Calu3 (cell line): ENCODE data around the gene ZNF618. TPM values are rescaled to one million over a fixed set of nuclear protein-coding genes. Genes with fewer than 3 reads are reported as not detected.

Experiments
- Bru-seq: library from RNA; stranded (reverse); fragments of 400-500 nt; gene quantifications from one replicate; lab custom pipeline; 2021; lab: Mats Ljungman, UMichigan
- BruChase-seq, 2 experiments: library from RNA; stranded (reverse); fragments of 400-500 nt; gene quantifications; one replicate each; lab custom pipeline; 2021; lab: Mats Ljungman, UMichigan
- BruUV-seq: library from RNA; stranded (reverse); fragments of 400-500 nt; replicated peaks from 2 replicates; lab custom pipeline; 2021; lab: Mats Ljungman, UMichigan
- CTCF ChIA-PET: fragments of 300-600 bp; sonication (Branson Sonifier 250); formaldehyde crosslinking; loops from one replicate; lab custom pipeline; 2022; ENCODE audit warnings: antibody characterized with exemption; lab: Charles Lee
- DNase-seq: peaks from one replicate; pipeline ENCODE4 v3.0.0; 2022
- H3K27ac Mint-ChIP-seq: one replicate; pipeline ENCODE4 v1.8.0; 2022; ENCODE audit warnings: mixed read lengths; ENCODE audit not compliant: unreplicated experiment
- H3K27me3 Mint-ChIP-seq: one replicate; pipeline ENCODE4 v1.8.0; 2022; ENCODE audit warnings: mixed read lengths; ENCODE audit not compliant: unreplicated experiment
- H3K36me3 Mint-ChIP-seq: one replicate; pipeline ENCODE4 v1.8.0; 2022; ENCODE audit warnings: mild to moderate bottlenecking, moderate library complexity, mixed read lengths; ENCODE audit not compliant: insufficient read depth, unreplicated experiment
- H3K4me1 Mint-ChIP-seq: one replicate; pipeline ENCODE4 v1.8.0; 2022; ENCODE audit warnings: mild to moderate bottlenecking, low read depth, mixed read lengths; ENCODE audit not compliant: unreplicated experiment
- H3K4me3 Mint-ChIP-seq: one replicate; pipeline ENCODE4 v1.8.0; 2022; ENCODE audit warnings: mild to moderate bottlenecking, low read depth, moderate library complexity, mixed read lengths; ENCODE audit not compliant: unreplicated experiment
- H3K9me3 Mint-ChIP-seq: one replicate; pipeline ENCODE4 v1.8.0; 2022; ENCODE audit warnings: low read depth, mixed read lengths; ENCODE audit not compliant: unreplicated experiment
- intact Hi-C: fragments of 100-400 bp; cut with micrococcal nuclease; formaldehyde crosslinking; loops from one replicate; pipeline ENCODE4 v1.10.0; 2022; ENCODE audit not compliant: unreplicated experiment
- long read RNA-seq: library from polyadenylated mRNA; stranded (forward); transcript quantifications from one replicate; pipeline ENCODE4 v2.0.0, GENCODE V29; 2022
- total RNA-seq: library from RNA; stranded (reverse); gene quantifications from 2 replicates; pipeline ENCODE4 v1.2.3, GENCODE V29; 2022
- TF ChIP-seq, protein P1 (sequence below): fragments of 200-600 bp; IDR thresholded peaks from one replicate; pipeline ENCODE4 v1.8.0; 2022; ENCODE audit warnings: antibody characterized with exemption; ENCODE audit not compliant: unreplicated experiment

Gene ZNF618, protein sequence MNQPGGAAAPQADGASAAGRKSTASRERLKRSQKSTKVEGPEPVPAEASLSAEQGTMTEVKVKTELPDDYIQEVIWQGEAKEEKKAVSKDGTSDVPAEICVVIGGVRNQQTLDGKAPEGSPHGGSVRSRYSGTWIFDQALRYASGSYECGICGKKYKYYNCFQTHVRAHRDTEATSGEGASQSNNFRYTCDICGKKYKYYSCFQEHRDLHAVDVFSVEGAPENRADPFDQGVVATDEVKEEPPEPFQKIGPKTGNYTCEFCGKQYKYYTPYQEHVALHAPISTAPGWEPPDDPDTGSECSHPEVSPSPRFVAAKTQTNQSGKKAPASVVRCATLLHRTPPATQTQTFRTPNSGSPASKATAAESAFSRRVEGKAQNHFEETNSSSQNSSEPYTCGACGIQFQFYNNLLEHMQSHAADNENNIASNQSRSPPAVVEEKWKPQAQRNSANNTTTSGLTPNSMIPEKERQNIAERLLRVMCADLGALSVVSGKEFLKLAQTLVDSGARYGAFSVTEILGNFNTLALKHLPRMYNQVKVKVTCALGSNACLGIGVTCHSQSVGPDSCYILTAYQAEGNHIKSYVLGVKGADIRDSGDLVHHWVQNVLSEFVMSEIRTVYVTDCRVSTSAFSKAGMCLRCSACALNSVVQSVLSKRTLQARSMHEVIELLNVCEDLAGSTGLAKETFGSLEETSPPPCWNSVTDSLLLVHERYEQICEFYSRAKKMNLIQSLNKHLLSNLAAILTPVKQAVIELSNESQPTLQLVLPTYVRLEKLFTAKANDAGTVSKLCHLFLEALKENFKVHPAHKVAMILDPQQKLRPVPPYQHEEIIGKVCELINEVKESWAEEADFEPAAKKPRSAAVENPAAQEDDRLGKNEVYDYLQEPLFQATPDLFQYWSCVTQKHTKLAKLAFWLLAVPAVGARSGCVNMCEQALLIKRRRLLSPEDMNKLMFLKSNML
- total RNA-seq (18.0 and 20.3 TPM in 2 replicates), Bru-seq, nascent RNA (percentile 67 among the genes with signal in this experiment), BruChase-seq, experiment 1, labeled RNA remaining after a 6-hour chase (percentile 57 among the genes with signal in this experiment), BruChase-seq, experiment 2, labeled RNA remaining after a 2-hour chase (percentile 58 among the genes with signal in this experiment)
- long read RNA-seq, partial matches to known transcripts, result 0 of 2 reads
- long read RNA-seq, other reads (novel, unspliced or antisense), result 2 of 2 reads

DNA sequence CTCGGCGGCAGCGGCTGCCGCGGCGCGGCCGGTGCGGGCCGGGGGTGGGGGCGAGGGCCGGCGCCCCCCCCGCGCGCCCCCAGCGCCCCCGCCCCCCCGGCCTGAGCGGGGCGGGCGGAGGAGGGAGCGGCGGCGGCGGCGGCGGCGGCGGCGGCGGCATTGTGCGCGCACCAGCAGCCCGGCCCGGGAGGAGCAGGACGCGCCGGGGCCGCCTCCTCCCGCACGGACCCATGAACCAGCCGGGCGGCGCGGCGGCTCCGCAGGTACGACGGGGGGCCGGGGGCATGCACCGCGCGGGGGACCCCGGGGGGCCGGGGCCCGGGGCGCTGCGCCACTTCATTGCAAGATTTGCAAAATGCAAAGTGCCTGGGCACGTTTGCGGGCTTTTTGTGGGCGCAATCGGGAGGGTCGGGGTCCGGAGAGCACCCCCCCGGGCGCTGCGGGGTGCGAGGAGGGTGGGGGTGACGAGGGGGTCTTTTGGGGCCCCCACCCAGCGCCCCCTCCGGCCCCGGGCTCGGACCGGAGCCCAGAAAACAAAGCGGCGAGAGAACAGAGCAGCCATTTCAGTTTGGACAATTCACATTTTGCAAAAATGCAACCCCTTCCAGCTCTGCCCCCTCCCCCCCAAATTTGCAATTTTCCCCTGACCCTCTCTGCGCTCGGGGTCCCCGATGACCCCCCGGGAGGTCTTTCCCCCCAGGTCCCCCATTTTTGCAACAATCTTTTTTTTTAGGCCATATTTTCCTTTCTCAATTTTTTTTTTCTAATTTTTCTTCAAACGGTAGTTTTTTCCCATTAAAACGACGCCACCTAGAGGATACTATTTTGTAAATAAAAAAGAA is at the start of gene ZNF618:
ZNF618 (plus strand) TSS at position 159 of the 842 bp plus-strand sequence; CDS start at position 231, 72 bp downstream.
- BruUV-seq, result no TSS peak
- Mint-ChIP-seq H3K27ac (peak within 1 kb of the TSS; percentile 96), H3K4me3 (peak within 1 kb of the TSS; percentile 85), H3K9me3 (no peaks in the 10 kb centered on the region), H3K27me3 (peaks cover 3% of the 10 kb centered on the region), H3K36me3 (peaks cover 12% of the 10 kb centered on the region), H3K4me1 (no peaks in the 10 kb centered on the region)
- CTCF ChIA-PET, result no interaction called here
- intact Hi-C loops, result loop anchor here (2.0 to 5.0 kb wide), 2 partner anchors 70 to 86 kb away; no protein-coding TSS in a partner anchor
- peak; percentile 33 for DNase-seq
- TF ChIP-seq, protein P1, sequence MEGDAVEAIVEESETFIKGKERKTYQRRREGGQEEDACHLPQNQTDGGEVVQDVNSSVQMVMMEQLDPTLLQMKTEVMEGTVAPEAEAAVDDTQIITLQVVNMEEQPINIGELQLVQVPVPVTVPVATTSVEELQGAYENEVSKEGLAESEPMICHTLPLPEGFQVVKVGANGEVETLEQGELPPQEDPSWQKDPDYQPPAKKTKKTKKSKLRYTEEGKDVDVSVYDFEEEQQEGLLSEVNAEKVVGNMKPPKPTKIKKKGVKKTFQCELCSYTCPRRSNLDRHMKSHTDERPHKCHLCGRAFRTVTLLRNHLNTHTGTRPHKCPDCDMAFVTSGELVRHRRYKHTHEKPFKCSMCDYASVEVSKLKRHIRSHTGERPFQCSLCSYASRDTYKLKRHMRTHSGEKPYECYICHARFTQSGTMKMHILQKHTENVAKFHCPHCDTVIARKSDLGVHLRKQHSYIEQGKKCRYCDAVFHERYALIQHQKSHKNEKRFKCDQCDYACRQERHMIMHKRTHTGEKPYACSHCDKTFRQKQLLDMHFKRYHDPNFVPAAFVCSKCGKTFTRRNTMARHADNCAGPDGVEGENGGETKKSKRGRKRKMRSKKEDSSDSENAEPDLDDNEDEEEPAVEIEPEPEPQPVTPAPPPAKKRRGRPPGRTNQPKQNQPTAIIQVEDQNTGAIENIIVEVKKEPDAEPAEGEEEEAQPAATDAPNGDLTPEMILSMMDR, result no peak

DNA sequence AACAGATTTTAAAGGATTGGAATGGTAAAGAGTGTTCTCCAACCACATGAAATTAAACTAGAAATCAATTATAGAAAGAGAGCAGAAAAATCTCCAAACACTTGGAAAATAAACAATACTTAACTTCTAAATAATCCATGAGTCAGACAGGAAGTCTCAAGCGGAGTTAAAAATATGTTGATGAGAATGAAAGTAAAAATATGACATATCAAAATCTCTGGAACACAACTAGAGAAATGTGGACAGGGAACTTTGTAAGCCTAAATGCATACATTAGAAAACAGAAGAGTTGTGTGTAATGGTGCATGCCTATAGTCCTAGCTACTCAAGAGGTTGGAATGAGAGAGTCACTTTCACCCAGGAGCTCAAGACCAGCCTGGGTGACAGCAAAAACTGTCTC is 47.9 kb upstream of the ZNF618 start:
- BruUV-seq, result no TSS peak
- peaks cover 7% of the 10 kb centered on the region for H3K9me3 Mint-ChIP-seq

DNA sequence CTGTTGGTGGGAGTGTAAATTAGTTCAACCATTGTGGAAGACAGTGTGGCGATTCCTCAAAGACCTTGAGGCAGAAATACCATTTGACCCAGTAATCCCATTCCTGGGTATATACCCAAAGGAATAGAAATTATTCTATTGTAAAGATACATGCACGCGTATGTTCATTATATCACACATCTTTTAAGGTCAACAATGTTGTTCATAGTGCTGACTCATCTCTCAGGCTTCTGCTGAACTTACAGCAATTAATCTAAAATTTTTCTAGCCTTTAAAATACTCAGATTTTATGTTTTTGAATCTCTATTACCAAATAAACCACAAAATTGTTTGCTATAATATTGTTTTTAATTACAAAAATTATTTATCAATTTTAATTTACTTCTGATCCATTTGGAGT is 38.8 kb upstream of the ZNF618 start:
- BruUV-seq, result no TSS peak
- TF ChIP-seq, protein P1, result no peak
- no peaks in the 10 kb centered on the region for H3K27me3 Mint-ChIP-seq
- no peak overlapping the region for H3K27ac Mint-ChIP-seq
- no peak for DNase-seq
- H3K36me3 Mint-ChIP-seq, result no peaks in the 10 kb centered on the region
- CTCF ChIA-PET, result no interaction called here
- H3K9me3 Mint-ChIP-seq, result no peaks in the 10 kb centered on the region
- intact Hi-C loops, result no loop called here
- H3K4me3 Mint-ChIP-seq, result no peak overlapping the region
- no peaks in the 10 kb centered on the region for H3K4me1 Mint-ChIP-seq

More for the DNA sequence above, 47.9 kb upstream of the ZNF618 start:
- intact Hi-C loops, result no loop called here
- peaks cover 12% of the 10 kb centered on the region for H3K4me1 Mint-ChIP-seq
- TF ChIP-seq, protein P1, result no peak
- CTCF ChIA-PET, result interaction anchor here (0.6 kb wide), 1 partner anchor 284 kb away, joined by 6 read pairs; no protein-coding TSS in a partner anchor
- H3K27ac Mint-ChIP-seq, result no peak overlapping the region
- DNase-seq, result no peak
- H3K36me3 Mint-ChIP-seq, result no peaks in the 10 kb centered on the region
- H3K27me3 Mint-ChIP-seq, result peaks cover 5% of the 10 kb centered on the region
- H3K4me3 Mint-ChIP-seq, result no peak overlapping the region
